ENCODE data around the gene OR13C5.
"Not testable (repeated sequence)": the region's sequence is repeated elsewhere in the genome, so short reads cannot be mapped to it uniquely, and the experiment has no call there.

The OR13C5 gene
- total RNA-seq = 0 reads per million in 2 experiments

- not testable (repeated sequence) for DNase-seq (ENCODE audit: low read depth)
Measured at GRCh38 chr9:104599313-104599712, at the start of gene OR13C5. Gene OR13C5 (minus strand): TSS chr9:104599413. CDS start chr9:104599413, 0 bp downstream.

- no peak for DNase-seq (ENCODE audit: low read depth)
Measured at GRCh38 chr9:104635456-104635855, 36.2 kb upstream of the OR13C5 start.

- no peak for DNase-seq (ENCODE audit: low read depth)
Measured at GRCh38 chr9:104633976-104634520, 34.8 kb upstream of the OR13C5 start.

- not testable (repeated sequence) for DNase-seq (ENCODE audit: low read depth)
Measured at GRCh38 chr9:104625964-104626363, 26.8 kb upstream of the OR13C5 start.

GRCh38 chr9:104618104-104618503, 18.9 kb upstream of the OR13C5 start, which contains the start of gene OR13C9:
Gene OR13C9 (minus strand): TSS chr9:104618204. CDS start chr9:104618204, 0 bp downstream.
- no peak for DNase-seq (ENCODE audit: low read depth)

- DNase-seq (ENCODE audit: low read depth) = no peak
Measured at GRCh38 chr9:104617418-104617817, 18.2 kb upstream of the OR13C5 start.

- DNase-seq (ENCODE audit: low read depth) = no peak
Measured at GRCh38 chr9:104611213-104611612, 12.0 kb upstream of the OR13C5 start.

GRCh38 chr9:104608336-104608735, 9.1 kb upstream of the OR13C5 start:
- DNase-seq (ENCODE audit: low read depth) = no peak

GRCh38 chr9:104606152-104606551, 6.9 kb upstream of the OR13C5 start:
- DNase-seq (ENCODE audit: low read depth) = no peak

- DNase-seq (ENCODE audit: low read depth) = not testable (repeated sequence)
Measured at GRCh38 chr9:104605527-104605926, 6.3 kb upstream of the OR13C5 start, which contains the start of gene OR13C2. Gene OR13C2 (minus strand): TSS chr9:104605627. CDS start chr9:104605627, 0 bp downstream.

GRCh38 chr9:104604801-104605200, 5.6 kb upstream of the OR13C5 start:
- no peak for DNase-seq (ENCODE audit: low read depth)

GRCh38 chr9:104598749-104599148, 464 bp downstream of the OR13C5 start:
- not testable (repeated sequence) for DNase-seq (ENCODE audit: low read depth)

GRCh38 chr9:104589626-104590025, 9.6 kb downstream of the OR13C5 start:
- no peak for DNase-seq (ENCODE audit: low read depth)

- DNase-seq (ENCODE audit: low read depth) = no peak
Measured at GRCh38 chr9:104586496-104587180, 12.6 kb downstream of the OR13C5 start.

- DNase-seq (ENCODE audit: low read depth) = no peak
Measured at GRCh38 chr9:104580562-104580961, 18.7 kb downstream of the OR13C5 start.

- no peak for DNase-seq (ENCODE audit: low read depth)
Measured at GRCh38 chr9:104577263-104577662, 21.9 kb downstream of the OR13C5 start.

GRCh38 chr9:104575456-104575855, 23.8 kb downstream of the OR13C5 start:
- no peak for DNase-seq (ENCODE audit: low read depth)

- no peak for DNase-seq (ENCODE audit: low read depth)
Measured at GRCh38 chr9:104572612-104573011, 26.6 kb downstream of the OR13C5 start.

- no peak for DNase-seq (ENCODE audit: low read depth)
Measured at GRCh38 chr9:104568868-104569267, 30.3 kb downstream of the OR13C5 start, which contains the start of gene OR13C8. Gene OR13C8 (plus strand): TSS chr9:104569168. CDS start chr9:104569168, 0 bp downstream.

- DNase-seq (ENCODE audit: low read depth) = no peak
Measured at GRCh38 chr9:104564358-104564757, 34.9 kb downstream of the OR13C5 start.

- no peak for DNase-seq (ENCODE audit: low read depth)
Measured at GRCh38 chr9:104556830-104557634, 42.2 kb downstream of the OR13C5 start.

GRCh38 chr9:104555521-104555920, 43.7 kb downstream of the OR13C5 start:
- DNase-seq (ENCODE audit: low read depth) = no peak

All from T follicular helper cell (primary cell).